ENCODE results near the gene ZNF385C.

The ZNF385C gene

DNA sequence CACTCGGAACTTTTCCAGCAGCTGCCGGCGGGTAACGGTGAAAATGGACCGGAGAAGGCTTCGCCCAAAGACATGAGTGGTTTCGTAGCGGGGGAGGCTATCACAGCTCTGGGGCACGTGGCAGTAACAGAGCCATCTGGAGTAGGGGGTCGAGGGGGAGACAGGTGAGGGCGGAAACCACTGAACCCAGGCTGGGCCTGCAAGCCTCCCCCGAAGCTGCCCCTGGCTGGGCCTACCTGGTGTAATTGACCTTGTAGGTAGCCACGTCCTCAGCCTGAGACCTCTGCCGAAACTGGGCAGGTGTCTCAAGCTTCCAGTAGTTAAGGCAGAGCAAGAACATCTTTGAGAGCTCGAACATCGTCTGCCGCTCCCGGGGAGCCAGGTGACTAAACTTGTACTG, 21.0 kb upstream of the ZNF385C start:
- DNase-seq (ENCODE audit: low spot score): no peak
- TF ChIP-seq, protein P1, sequence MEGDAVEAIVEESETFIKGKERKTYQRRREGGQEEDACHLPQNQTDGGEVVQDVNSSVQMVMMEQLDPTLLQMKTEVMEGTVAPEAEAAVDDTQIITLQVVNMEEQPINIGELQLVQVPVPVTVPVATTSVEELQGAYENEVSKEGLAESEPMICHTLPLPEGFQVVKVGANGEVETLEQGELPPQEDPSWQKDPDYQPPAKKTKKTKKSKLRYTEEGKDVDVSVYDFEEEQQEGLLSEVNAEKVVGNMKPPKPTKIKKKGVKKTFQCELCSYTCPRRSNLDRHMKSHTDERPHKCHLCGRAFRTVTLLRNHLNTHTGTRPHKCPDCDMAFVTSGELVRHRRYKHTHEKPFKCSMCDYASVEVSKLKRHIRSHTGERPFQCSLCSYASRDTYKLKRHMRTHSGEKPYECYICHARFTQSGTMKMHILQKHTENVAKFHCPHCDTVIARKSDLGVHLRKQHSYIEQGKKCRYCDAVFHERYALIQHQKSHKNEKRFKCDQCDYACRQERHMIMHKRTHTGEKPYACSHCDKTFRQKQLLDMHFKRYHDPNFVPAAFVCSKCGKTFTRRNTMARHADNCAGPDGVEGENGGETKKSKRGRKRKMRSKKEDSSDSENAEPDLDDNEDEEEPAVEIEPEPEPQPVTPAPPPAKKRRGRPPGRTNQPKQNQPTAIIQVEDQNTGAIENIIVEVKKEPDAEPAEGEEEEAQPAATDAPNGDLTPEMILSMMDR (IDR thresholded peaks at IDR 0.05; ENCODE audit: borderline replicate concordance, control extremely low read depth, extremely low read depth, insufficient read depth, missing control alignments): no peak
- in situ Hi-C loops (cut with MboI; ENCODE audit: low sequenced_read_pairs, unreplicated experiment): loop anchor here (10.0 kb wide), 1 partner anchor 154 kb away; the partner anchor contains the start of gene CNP

DNA sequence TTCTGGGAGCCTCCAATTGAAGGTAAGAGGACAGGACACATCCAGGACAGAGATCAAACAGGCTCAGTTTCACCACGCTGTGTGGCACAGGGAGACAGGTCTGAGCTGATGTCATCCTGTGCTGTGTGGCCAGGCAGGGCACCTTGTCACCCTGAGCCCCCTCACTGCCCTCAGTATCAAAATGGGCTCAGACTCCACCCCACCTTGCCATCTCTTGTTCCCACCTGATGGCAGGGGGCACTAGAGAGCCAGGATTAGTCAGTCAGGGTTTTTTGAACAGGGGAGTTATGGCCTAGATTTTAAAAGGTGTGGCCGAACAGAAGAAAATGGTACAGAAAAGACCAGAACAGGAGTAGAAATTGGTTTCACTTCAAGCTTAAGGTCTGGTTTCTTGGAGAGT, 20.3 kb upstream of the ZNF385C start:
- in situ Hi-C loops (cut with MboI; ENCODE audit: low sequenced_read_pairs, unreplicated experiment): loop anchor here (10.0 kb wide), 1 partner anchor 154 kb away; the partner anchor contains the start of gene CNP
- peak; percentile 67 for DNase-seq (ENCODE audit: low spot score)
- TF ChIP-seq, protein P1 (IDR thresholded peaks at IDR 0.05; ENCODE audit: borderline replicate concordance, control extremely low read depth, extremely low read depth, insufficient read depth, missing control alignments): peak; percentile 47

DNA sequence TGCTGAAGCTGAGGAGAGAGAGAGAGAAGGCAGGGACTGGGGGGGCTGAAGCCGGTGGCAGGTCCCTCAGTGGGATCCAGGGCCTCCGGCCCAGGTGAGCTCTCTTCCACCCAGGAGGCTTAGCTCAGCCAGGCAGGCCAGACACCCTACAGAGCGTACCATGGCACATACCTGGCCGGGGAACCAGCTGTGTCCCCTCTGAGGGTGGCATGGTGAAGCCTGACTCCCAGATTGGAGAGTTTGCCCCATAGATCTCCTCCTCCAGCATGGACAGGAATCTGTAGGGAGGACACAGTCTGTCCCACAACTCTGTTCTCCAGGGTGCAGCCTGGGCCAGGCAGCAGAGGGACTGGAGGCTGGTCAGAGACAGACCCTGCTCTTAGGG, 19.8 kb upstream of the ZNF385C start:
- no peak for DNase-seq (ENCODE audit: low spot score)
- TF ChIP-seq, protein P1 (IDR thresholded peaks at IDR 0.05; ENCODE audit: borderline replicate concordance, control extremely low read depth, extremely low read depth, insufficient read depth, missing control alignments): no peak
- in situ Hi-C loops (cut with MboI; ENCODE audit: low sequenced_read_pairs, unreplicated experiment): loop anchor here (10.0 kb wide), 1 partner anchor 153 kb away; the partner anchor contains the start of gene CNP

DNA sequence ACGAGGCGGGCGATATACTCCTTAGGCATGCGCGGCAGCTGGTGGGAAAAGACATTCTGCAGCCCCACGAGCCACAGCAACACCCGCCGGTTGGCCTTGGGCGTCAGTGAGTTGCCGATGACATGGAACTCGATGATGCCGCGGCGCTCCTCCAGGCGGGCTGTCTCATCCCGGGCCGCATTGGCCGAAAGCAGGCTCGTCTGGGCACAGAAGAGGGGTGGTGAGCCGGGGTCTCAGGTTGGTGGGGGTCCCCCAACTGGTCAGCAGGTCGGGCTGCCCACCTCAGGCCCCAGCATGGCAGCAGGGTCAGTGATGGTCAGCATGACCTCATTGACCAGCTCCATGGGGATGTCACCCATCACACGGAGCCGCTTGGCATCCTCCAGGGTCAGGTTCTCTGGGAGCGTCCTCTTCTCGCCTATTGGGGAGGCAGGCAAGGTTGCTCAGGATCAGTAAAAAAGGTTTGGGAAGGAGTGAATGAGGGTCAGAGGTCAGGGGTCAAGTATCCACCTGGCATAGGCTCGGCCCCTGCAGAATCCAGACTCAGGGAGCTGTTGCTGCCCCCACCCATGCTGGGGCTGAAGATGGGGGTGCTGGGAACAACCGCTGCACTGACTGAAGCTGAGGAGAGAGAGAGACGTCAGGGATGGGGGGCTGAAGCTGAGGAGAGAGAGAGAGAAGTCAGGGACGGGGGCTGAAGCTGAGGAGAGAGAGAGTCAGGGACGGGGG, 19.3 kb upstream of the ZNF385C start:
- in situ Hi-C loops (cut with MboI; ENCODE audit: low sequenced_read_pairs, unreplicated experiment): loop anchor here (10.0 kb wide), 1 partner anchor 153 kb away; the partner anchor contains the start of gene CNP
- no peak for DNase-seq (ENCODE audit: low spot score)
- TF ChIP-seq, protein P1 (IDR thresholded peaks at IDR 0.05; ENCODE audit: borderline replicate concordance, control extremely low read depth, extremely low read depth, insufficient read depth, missing control alignments): no peak

DNA sequence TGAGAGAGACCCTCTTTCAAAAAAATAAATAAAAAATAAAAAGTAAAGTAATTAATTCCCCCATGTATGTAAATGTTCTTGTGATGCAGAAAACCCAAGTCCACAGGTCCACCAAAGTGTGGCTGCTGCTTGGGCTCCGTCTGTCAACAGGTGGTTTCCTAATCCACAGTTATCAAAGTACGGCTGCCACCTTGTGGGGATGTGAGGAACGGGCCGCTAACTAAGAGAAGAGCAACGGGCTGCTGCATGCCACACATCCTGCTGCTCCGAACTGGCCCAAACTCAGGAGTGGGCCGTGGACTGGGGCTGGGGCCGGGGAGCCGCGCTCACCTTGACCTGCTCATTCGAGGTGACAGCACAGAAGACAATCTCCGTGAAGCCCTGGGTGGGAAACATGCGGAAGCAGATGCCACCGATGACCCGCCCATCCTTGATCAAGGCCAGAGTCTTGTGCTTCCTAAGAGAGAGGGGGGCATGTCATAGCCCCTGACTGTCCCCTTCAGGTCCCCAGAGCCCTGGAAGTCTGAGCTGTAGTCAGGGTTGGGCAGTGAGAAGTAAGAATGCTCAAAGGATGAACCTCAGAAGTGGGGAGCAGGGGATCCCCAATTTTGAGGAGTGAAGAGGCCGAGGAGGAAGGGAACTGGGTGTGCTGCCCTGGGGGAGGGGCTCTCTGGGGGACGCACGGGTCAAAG, 18.6 kb upstream of the ZNF385C start:
- TF ChIP-seq, protein P1 (IDR thresholded peaks at IDR 0.05; ENCODE audit: borderline replicate concordance, control extremely low read depth, extremely low read depth, insufficient read depth, missing control alignments): peak; percentile 89
- DNase-seq (ENCODE audit: low spot score): peak; percentile 87
- in situ Hi-C loops (cut with MboI; ENCODE audit: low sequenced_read_pairs, unreplicated experiment): loop anchor here (10.0 kb wide), 1 partner anchor 152 kb away; the partner anchor contains the start of gene CNP

DNA sequence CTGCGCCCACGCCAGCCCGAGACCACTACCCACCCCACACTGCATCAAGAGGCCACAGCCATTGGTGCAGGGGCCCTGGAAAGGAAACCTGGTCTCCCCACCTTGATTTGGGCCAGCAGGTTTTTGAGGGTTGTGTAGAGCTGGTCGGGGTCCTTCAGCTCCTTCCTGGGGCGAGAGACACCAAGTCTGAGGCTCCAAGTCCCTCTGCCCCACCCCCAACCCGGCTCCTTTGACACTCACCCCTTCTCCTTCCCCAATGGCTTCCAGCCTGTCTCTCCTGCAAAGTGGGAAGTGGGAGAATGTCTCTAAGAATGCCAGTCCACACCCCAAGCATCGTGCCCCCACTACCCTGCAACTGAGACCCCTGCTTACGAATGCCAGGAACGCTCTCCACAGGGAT, 15.8 kb upstream of the ZNF385C start:
- TF ChIP-seq, protein P1 (IDR thresholded peaks at IDR 0.05; ENCODE audit: borderline replicate concordance, control extremely low read depth, extremely low read depth, insufficient read depth, missing control alignments): no peak
- in situ Hi-C loops (cut with MboI; ENCODE audit: low sequenced_read_pairs, unreplicated experiment): loop anchor here (10.0 kb wide), 1 partner anchor 149 kb away; the partner anchor contains the start of gene CNP
- DNase-seq (ENCODE audit: low spot score): no peak
